Fibroblast of villous mesenchyme (primary cell): Measurements from ENCODE around the gene PIK3CD. TPM values are rescaled to one million over a fixed set of nuclear protein-coding genes. Genes with fewer than 3 reads are reported as not detected.
A peak's percentile ranks its signal among the peaks of the same experiment; 100 is the strongest.

Experiments
- DNase-seq: peaks from one replicate; pipeline ENCODE4 v3.0.0-alpha.2; 2010; ENCODE audit warnings: low read depth
- H3K4me3 ChIP-seq: 2 replicates; pipeline ENCODE4 v1.5.1; 2011; ENCODE audit warnings: low read depth, mild to moderate bottlenecking, low read length
- CTCF ChIP-seq: IDR thresholded peaks from 2 replicates; pipeline ENCODE4 v1.5.1; 2012; ENCODE audit warnings: low read depth, mild to moderate bottlenecking, low read length; ENCODE audit not compliant: insufficient read depth
- total RNA-seq: library from RNA; depleted of rRNA; stranded (reverse); fragments of >200 nt; gene quantifications from 2 replicates; pipeline ENCODE4 v1.2.3, GENCODE V29; 2012

The PIK3CD gene
- total RNA-seq, 1 donor: 27.6 TPM

- no peak for TF ChIP-seq CTCF
- no peak for DNase-seq
- H3K4me3 ChIP-seq: no peak overlapping the region
These were observed 1.8 kb upstream of the PIK3CD start for GRCh38 chr1:9649769-9650168.

DNA sequence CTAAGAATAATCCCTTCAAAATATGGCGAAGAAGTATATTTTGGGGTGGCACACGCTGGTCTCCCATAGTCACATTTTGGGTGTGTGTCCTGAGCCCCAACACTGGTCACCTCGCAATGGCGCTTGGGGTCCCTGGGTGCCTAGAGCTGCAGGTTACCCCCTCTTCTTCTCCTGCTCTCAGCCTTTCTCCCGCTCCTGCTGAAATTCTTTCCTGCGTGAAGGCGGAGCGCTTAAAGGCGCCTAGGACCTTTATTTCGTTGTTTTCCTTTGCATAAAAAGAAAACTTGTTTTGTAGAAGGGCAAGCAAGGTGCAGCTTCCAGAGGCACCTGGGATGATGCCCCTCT is 339 bp upstream of the PIK3CD start:
- H3K4me3 ChIP-seq: peak overlapping the region; percentile 45
- no peak for TF ChIP-seq CTCF
- no peak for DNase-seq

DNA sequence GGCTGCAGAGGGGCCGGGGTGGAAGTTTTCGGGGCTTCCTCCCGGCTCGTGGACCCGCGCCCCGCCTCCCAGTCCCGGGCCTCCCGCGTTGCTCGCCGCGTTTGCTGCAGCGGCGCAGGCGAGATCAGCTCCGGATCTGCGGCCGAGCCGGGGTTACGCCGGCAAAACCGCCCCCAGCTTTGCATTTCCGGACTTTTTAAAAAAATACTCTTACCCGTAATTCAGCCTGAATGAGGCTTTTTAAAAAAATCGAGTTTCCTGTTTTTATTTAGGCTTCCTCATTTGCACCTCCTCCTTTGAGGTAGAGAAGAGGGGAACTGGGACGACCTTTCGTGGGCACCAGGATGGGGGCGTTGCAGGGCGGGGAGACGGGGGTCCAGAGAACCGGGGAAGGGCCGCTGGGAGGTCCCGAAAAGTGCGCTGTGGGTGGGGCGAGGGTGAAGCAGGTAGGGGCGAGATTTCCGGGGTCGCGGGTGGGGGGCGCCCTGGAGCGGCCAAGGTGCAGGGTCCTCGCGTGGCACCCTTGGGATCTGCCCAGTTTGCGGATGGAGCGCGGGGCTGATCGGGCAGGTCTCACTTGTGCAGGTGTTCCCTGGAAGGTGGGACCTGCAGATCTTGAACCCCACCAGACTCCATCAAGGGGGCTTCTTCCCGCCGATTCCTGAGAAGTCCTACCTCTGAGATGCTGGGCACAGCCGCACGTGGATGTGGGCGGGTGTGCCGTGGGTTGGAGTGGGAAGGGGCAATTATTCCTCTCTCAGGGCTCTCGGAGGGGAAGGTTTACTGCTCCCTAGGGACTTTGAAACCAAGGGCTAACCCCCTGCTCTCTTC is 1.1 kb downstream of the PIK3CD start:
- peak overlapping the region; percentile 45 for H3K4me3 ChIP-seq
- DNase-seq: peak; percentile 10
- no peak for TF ChIP-seq CTCF

DNA sequence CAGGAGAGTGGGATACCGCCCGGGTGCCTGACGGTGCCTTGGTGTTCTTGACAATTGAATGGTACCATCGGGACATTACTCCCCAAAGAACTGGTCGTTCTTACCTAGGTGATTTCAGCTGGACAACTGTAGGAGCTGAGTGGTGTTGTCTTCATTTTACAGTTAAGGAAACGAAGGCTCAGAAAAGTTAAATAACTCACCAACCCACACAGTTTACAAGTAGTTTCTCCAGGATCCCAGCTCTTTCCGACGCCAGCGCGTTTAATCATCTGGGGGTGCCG is 1.6 kb downstream of the PIK3CD start:
- H3K4me3 ChIP-seq: no peak overlapping the region
- TF ChIP-seq CTCF: no peak
- no peak for DNase-seq

DNA sequence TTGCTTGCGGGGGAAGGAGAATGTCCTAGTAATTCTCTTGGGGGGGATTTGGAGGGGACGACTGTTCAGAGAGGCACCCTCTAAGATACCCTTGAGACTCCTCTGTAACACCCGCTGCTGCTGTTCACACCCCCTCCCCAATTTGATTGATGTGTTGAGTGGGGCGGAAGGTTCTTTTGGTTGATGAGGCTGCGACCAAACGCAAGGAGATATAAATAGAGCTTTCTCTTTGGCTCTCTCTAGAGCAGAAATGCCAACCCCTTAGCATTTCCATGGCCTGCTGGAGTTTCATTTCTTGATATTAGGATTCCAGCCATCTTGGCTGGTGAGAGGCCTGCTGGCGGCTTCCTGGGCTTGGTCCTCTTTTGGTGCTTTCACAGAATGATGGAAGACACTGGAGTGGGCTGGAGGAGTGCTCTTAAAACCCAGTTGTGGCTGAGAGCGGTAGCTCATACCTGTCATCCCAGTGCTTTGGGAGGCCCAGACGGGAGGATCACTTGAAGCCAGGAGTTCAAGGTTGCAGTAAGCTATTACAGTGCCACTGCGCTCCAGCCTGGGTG is 2.0 kb downstream of the PIK3CD start:
- no peak for TF ChIP-seq CTCF
- H3K4me3 ChIP-seq: no peak overlapping the region
- DNase-seq: no peak

DNA sequence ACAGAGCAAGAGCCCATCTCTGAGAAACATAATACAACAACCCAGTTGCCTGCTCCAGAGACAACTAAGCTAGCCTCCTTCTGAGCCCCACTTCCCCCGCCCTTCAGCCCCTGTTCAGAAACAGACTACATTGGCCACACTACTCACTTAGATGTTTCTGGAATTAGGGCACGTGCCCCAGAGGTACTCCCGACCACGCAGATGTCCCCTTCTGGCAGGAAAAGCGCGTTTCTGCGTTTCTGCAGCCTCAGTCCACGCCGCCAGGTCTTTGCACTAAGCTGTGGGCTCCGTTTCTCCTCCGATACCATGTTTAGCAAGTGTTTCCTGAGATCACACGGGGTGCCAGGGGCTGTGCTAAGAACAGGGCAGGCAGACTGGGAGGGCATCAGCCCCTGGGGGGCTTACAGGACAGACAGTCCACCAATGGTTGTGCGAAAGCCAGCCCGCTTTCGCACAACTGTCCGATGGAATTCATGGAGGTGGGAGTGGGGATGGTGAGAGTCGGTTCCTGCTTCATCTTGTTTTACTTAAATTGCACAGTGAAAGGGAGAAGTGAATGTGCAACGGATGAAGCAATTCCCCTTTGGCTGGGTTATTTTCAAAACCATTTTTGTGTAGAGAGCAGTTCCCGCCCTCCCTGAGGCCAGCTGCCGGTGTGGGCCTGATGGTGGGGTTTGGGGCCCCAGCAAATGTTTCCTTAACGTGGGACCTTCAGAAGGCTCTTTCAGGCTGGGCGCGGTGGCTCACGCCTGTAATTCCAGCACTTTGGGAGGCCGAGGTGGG is 2.7 kb downstream of the PIK3CD start:
- no peak for DNase-seq
- H3K4me3 ChIP-seq: no peak overlapping the region
- TF ChIP-seq CTCF: no peak
